Measurements from ENCODE around the gene CARS1.

Gene CARS1

GRCh38 chr11:3057069-3057963, at the start of gene CARS1:
Gene CARS1, minus strand, starts transcription at chr11:3057423. Its CDS starts 56 bp downstream, at chr11:3057367.
- H3K4me3 ChIP-seq (ENCODE audit: low read length), result peak within 1 kb of the TSS; percentile 85
- no peak for TF ChIP-seq ZNF274 (IDR thresholded peaks at IDR 0.05; ENCODE audit: low read depth, low read length)

- H3K4me3 ChIP-seq (ENCODE audit: low read length), result no peak overlapping the region
- no peak for TF ChIP-seq ZNF274 (IDR thresholded peaks at IDR 0.05; ENCODE audit: low read depth, low read length)
Measured at GRCh38 chr11:3105791-3106735, 48.8 kb upstream of the CARS1 start.

DNA sequence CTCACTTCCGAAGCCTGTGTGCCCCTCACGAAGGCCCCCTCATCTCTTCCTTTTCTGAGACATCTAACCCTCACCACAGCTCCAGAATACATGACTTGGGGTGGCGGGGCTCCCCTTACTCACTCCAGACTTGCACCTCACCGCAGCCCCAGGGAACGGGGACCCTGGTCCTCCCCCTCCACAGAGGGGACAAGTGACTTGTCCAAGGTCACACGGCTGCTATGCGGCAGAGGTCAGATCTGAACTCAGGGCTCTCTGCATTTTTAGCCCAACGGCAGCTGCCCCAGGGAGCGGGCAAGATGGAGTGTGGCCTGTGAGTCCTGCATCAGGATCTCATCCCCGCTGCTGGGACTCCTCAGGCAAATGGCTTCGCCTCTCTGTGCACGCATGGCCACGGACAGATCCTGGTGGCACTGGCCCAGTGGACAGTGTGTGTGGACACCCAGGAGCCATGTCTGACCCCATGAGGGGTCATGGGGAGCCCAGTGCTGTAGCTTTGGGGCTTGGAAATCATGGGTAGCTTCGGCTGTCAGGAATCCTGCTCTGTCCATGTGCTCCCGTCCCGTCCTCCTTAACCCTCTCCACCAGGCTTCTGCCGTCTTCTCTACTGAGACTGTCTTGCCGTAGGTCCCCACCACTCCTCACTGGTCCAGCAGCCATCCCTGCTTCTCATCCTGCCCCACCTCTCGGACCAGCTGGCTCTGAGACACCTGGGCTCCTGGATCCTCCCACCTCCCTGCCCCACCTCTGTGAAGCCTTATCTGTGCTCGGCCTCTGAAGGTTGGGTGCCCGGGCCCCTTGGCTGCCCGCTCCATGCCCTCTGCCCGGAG, 48.0 kb upstream of the CARS1 start:
- TF ChIP-seq ZNF274 (IDR thresholded peaks at IDR 0.05; ENCODE audit: low read depth, low read length), result no peak
- H3K4me3 ChIP-seq (ENCODE audit: low read length), result no peak overlapping the region

DNA sequence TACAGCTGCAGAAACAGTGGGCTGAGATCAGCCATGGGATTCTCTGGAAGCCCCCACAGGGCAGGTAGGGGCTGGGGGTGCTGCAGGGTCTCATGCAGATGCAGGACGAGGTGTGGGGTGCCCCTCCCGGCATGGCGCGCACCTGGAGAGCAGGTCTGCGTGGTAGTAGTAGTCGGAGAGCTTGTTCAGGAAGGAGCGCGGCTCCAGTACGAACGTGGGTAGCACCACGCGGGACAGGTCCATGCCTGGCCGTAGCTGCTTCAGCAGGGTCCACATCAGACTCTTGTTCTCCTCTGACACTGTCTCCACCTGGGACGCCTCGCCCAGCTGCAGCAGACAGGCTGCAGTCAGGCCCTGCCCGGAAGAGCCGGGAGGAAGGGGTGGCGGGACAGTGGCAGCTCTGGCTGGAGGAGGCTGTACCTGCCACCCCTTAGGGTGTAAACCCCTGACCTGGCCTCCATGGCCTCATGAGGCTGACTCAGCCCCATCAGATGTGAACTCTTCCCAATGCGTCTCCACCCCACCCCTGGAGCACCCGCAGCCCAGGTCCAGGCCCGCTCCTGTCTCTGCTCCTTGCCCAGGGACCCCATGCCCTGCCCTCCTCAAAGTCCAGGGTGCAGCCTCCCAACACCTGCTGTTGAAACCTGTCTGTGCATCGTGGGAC, 47.0 kb upstream of the CARS1 start:
- TF ChIP-seq ZNF274 (IDR thresholded peaks at IDR 0.05; ENCODE audit: low read depth, low read length), result no peak
- H3K4me3 ChIP-seq (ENCODE audit: low read length), result no peak overlapping the region

DNA sequence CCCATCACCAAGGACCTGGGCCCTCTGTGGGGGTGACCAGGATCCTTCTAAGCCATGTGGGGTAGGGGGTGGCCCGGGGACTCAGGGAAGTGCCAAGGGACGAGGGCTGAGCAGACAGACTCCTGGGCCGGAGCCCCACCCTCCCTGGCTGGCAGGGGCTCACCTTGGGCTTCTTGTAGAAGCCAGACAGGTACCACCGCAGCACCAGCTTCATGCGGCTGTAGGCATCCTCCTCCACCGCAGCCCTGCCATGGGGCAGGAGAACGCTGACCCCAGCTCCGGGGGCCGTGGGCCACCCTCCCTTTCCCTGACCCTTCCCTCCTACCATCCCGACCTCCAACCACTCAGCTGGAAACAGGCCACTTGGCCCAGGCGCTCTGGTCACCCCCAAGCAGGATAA, 45.9 kb upstream of the CARS1 start:
- TF ChIP-seq ZNF274 (IDR thresholded peaks at IDR 0.05; ENCODE audit: low read depth, low read length), result no peak
- H3K4me3 ChIP-seq (ENCODE audit: low read length), result no peak overlapping the region

- H3K4me3 ChIP-seq (ENCODE audit: low read length), result no peak overlapping the region
- TF ChIP-seq ZNF274 (IDR thresholded peaks at IDR 0.05; ENCODE audit: low read depth, low read length), result no peak
Measured at GRCh38 chr11:3102641-3102921, 45.4 kb upstream of the CARS1 start.

- no peak overlapping the region for H3K4me3 ChIP-seq (ENCODE audit: low read length)
- TF ChIP-seq ZNF274 (IDR thresholded peaks at IDR 0.05; ENCODE audit: low read depth, low read length), result no peak
Measured at GRCh38 chr11:3101921-3102640, 44.9 kb upstream of the CARS1 start.

DNA sequence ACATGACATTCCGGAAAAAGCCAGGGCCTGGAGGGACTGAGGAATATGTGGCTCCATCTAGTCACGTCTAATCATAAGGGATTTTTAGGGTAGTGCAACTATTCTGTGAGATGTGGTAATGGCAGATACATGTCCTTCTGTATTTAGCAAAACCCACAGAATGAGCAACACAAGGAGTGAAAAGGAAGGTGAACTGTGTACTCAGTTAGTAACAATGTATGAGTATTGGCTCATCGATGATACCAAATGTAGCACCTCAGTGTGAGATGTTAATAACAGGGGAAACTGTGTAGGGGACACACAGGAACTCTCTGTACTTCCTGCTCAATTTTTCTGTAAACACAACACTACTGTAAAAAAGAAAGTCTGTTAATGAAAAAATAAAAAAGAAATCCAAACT, 42.0 kb upstream of the CARS1 start:
- no peak overlapping the region for H3K4me3 ChIP-seq (ENCODE audit: low read length)
- no peak for TF ChIP-seq ZNF274 (IDR thresholded peaks at IDR 0.05; ENCODE audit: low read depth, low read length)

GRCh38 chr11:3096909-3097530, 39.8 kb upstream of the CARS1 start:
- H3K4me3 ChIP-seq (ENCODE audit: low read length), result no peak overlapping the region
- no peak for TF ChIP-seq ZNF274 (IDR thresholded peaks at IDR 0.05; ENCODE audit: low read depth, low read length)

DNA sequence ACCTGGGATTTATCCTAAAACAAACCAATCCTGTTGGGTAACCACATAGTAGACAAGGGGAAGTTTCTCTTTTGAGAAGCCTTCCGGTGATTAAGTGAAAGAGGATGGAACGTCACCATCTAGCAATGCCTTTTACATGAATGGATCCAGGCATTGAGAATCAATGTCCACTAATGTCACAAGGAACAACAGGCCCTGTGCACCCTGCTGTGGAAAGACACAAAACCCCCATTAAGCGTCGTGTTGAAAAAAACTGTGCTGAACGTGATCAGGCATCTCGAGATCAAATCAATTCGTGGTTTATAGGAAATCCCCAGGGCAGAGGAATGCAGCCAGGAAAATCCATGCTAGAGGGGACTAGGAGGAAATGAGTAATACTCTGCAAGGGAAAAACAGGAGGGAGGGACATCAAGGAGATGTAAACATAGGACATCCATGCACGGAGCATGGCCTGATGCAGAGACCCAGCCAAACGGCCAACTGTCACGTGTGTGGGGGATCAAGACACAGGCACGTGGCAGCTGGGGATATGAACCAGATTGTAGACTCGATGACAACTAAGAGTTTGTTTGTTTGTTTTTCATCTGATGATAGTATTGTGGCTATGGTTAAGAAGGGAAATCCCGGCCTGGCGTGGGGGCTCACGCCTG, 38.6 kb upstream of the CARS1 start:
- no peak for TF ChIP-seq ZNF274 (IDR thresholded peaks at IDR 0.05; ENCODE audit: low read depth, low read length)
- no peak overlapping the region for H3K4me3 ChIP-seq (ENCODE audit: low read length)

DNA sequence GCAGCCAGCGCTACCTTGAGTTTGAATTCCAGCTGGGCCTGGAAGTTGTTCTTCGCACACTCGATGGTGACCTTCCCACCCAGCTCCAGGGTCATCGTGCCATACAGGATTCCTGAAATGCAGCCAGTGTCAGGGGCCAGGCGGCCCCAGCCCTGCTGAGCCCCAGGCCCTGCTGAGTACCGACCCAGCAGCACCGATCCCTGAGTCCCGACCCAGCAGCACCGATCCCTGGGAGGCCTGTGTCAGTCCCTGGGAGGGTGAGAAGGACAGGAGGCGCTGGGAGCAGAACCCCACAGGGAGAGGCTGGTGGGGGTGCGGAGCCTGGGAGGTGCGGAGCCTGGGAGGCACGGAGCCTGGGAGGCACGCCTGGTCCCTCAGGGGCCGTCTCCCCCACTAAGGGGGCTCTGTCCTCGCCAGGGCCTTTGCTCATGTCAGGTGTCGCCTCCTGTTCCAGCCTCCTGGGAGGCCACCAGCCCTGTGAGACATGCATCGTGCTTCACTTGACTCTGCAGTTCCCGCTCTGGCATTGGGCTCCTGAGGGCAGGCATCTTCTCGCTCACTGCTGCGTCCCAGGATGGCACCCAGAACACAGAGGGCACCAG, 37.1 kb upstream of the CARS1 start:
- no peak overlapping the region for H3K4me3 ChIP-seq (ENCODE audit: low read length)
- no peak for TF ChIP-seq ZNF274 (IDR thresholded peaks at IDR 0.05; ENCODE audit: low read depth, low read length)
